ENCODE measurements around the gene CD244.

Gene CD244

DNA sequence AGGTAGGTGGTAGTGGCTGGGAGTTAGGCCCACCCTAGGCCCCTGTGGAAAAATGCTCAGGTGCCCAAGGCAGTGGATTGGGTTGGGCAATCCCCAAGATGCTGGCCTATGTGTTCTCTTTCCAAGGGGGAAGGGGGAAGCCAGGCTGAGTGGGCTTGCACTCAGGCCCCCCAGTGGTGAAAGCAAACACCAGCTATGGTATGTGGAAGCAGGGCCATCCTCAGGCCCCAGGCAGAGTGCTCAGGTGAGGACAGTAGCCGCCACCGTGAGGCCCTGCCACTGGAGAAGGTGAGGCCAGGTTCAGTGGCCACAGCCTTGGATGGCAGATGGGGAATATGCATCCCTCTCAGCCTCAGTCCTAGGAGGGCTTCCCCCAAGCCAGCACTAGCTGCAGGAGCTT lies 54.9 kb downstream of the CD244 start:
- TF ChIP-seq, protein P1, sequence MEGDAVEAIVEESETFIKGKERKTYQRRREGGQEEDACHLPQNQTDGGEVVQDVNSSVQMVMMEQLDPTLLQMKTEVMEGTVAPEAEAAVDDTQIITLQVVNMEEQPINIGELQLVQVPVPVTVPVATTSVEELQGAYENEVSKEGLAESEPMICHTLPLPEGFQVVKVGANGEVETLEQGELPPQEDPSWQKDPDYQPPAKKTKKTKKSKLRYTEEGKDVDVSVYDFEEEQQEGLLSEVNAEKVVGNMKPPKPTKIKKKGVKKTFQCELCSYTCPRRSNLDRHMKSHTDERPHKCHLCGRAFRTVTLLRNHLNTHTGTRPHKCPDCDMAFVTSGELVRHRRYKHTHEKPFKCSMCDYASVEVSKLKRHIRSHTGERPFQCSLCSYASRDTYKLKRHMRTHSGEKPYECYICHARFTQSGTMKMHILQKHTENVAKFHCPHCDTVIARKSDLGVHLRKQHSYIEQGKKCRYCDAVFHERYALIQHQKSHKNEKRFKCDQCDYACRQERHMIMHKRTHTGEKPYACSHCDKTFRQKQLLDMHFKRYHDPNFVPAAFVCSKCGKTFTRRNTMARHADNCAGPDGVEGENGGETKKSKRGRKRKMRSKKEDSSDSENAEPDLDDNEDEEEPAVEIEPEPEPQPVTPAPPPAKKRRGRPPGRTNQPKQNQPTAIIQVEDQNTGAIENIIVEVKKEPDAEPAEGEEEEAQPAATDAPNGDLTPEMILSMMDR (IDR thresholded peaks at IDR 0.05), result no peak
- no peaks in the 10 kb centered on the region for H3K36me3 ChIP-seq

DNA sequence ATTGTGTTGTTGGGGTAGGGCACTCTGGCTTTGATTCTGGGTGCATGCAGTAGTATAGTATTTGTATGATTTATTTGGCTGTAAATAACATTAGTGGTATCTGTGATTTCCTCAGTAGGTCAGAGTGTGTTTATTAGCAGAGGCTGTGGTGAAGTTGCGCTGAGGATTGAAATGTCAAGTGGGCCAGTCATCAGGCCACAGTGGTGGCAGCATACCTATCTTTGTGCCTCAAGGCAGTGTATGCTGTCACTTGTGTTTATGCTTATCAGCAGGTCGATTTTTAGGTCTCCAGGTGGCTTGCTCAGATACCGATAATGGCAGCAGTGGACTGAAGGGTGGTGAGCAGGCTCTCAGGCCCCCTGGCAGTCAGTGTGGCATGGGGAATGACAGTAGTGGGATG lies 55.4 kb downstream of the CD244 start:
- Histone ChIP-seq H3K4me1 (ENCODE audit: control insufficient read depth in 1 of 2, insufficient read depth in 1 of 2, low read depth in 1 of 2, low read length in 1 of 2) (no peaks in the 10 kb centered on the region), H3K9me3 (no peaks in the 10 kb centered on the region), H3K4me3 (ENCODE audit: low read depth in 1 of 2, low read length in 1 of 2) (no peak overlapping the region), H3K27ac (no peak overlapping the region), H3K36me3 (no peaks in the 10 kb centered on the region), H3K27me3 (no peaks in the 10 kb centered on the region)
- TF ChIP-seq, protein P1 (IDR thresholded peaks at IDR 0.05), result no peak

More for the DNA sequence above, 54.9 kb downstream of the CD244 start:
- Histone ChIP-seq H3K27me3 (no peaks in the 10 kb centered on the region), H3K9me3 (no peaks in the 10 kb centered on the region), H3K4me1 (ENCODE audit: control insufficient read depth in 1 of 2, insufficient read depth in 1 of 2, low read depth in 1 of 2, low read length in 1 of 2) (no peaks in the 10 kb centered on the region), H3K27ac (no peak overlapping the region), H3K4me3 (ENCODE audit: low read depth in 1 of 2, low read length in 1 of 2) (no peak overlapping the region)

DNA sequence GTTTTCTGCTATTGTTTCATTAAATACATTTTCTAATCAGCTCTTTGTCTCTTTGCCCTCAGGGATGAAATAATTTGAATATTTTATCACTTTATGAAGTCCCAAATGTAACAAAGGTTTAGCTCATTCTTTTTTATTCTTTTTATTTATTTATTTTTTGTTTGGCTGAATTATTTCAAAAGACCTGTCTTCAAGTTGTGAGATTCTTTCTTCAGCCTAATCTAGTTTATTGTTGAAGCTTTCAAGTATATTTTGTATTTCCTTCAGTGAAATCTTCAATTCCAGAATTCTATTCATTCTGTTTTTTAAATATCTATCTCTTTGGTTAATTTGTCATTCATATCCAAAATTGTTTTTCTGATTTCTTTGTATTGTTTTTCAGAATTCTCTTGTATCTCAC lies 55.9 kb downstream of the CD244 start:
- TF ChIP-seq, protein P1 (IDR thresholded peaks at IDR 0.05), result no peak
- Histone ChIP-seq H3K4me1 (ENCODE audit: control insufficient read depth in 1 of 2, insufficient read depth in 1 of 2, low read depth in 1 of 2, low read length in 1 of 2) (no peaks in the 10 kb centered on the region), H3K36me3 (no peaks in the 10 kb centered on the region)

DNA sequence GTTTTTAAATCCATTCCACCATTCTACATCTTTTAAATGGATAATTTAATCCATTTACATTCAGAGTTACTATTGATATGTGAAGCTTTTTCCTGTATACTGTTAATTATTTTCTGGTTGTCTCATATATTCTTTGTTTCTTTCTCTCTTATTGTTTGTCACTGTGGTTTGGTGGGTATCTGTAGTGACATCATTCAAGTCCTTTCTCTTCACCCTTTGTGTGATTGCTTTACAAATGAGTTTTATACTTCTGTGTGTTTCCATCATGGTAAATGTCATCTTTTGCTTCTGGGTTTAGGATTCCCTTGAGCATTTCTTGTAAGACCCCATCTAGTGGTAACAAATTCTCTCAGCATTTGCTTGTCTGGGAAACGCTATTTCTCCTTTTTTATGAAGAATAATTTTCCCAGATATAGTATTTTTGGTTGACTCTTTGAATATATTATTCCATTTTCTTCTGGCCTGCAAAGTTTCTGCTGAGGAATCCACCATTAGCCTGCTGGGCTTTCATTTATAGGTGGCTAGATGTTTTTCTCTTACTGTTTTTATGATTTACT lies 56.5 kb downstream of the CD244 start:
- Histone ChIP-seq H3K36me3 (no peaks in the 10 kb centered on the region), H3K9me3 (no peaks in the 10 kb centered on the region), H3K4me3 (ENCODE audit: low read depth in 1 of 2, low read length in 1 of 2) (no peak overlapping the region), H3K27ac (no peak overlapping the region), H3K4me1 (ENCODE audit: control insufficient read depth in 1 of 2, insufficient read depth in 1 of 2, low read depth in 1 of 2, low read length in 1 of 2) (no peaks in the 10 kb centered on the region), H3K27me3 (no peaks in the 10 kb centered on the region)
- TF ChIP-seq, protein P1 (IDR thresholded peaks at IDR 0.05), result no peak

More for the DNA sequence above, 55.9 kb downstream of the CD244 start:
- Histone ChIP-seq H3K27me3 (no peaks in the 10 kb centered on the region), H3K27ac (no peak overlapping the region), H3K4me3 (ENCODE audit: low read depth in 1 of 2, low read length in 1 of 2) (no peak overlapping the region), H3K9me3 (no peaks in the 10 kb centered on the region)

DNA sequence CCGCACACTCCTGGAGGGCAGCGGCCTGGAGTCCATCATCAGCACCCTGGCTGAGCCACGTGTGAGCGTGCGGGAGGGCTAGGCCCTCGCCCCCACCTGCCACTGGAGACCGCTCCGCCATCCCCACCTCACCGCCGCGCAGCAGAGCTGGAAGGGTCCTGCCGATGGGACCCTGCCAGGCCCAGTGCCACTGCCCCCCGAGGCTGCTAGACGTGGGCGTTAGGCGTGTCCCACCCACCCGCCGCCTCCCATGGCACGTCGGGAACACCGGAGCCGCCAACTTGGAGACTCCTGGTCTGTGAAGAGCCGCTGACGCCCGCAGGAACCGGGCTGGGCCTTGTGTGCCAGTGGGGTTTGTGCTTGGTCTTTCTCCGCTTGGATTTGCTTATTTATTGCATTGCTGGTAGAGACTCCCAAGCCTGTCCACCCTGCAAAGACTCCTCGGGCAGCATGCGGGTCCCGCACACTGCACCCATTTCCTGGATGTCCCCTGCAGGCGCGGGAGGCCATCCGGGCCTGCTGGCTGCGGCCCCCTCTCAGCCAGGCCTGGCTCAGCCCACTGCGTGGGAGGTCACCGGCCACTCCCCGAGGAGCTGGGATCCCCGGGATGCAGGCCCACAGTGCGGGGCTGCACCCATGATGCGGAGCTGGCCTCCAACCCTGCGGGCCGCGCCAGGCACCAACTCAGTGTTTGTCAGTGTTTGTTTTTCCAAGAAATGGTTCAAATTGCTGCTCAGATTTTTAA lies 60.7 kb downstream of the CD244 start:
- Histone ChIP-seq H3K9me3 (no peaks in the 10 kb centered on the region), H3K4me1 (ENCODE audit: control insufficient read depth in 1 of 2, insufficient read depth in 1 of 2, low read depth in 1 of 2, low read length in 1 of 2) (no peaks in the 10 kb centered on the region), H3K4me3 (ENCODE audit: low read depth in 1 of 2, low read length in 1 of 2) (no peak overlapping the region), H3K27me3 (no peaks in the 10 kb centered on the region), H3K36me3 (no peaks in the 10 kb centered on the region), H3K27ac (no peak overlapping the region)
- TF ChIP-seq, protein P1 (IDR thresholded peaks at IDR 0.05), result no peak

All from neutrophil (primary cell).